NB4 (cell line): ENCODE measurements around the gene ATP6V1C2.

Source experiments
- DNase-seq: peaks from one replicate; pipeline ENCODE4 v3.0.0; 2010; ENCODE audit warnings: low read depth
- H3K4me3 ChIP-seq: one replicate; pipeline ENCODE4 v1.5.1; 2011; ENCODE audit warnings: mild to moderate bottlenecking, low read depth, low read length, moderate library complexity
- MAX ChIP-seq: IDR thresholded peaks from 2 replicates; pipeline ENCODE4 v1.6.1; 2011; ENCODE audit warnings: low read depth, low read length
- MYC ChIP-seq: IDR thresholded peaks from 2 replicates; pipeline ENCODE4 v1.6.1; 2011; ENCODE audit warnings: low read depth, low read length
- POLR2A ChIP-seq: IDR thresholded peaks from 2 replicates; pipeline ENCODE4 v1.6.1; 2011; ENCODE audit warnings: mild to moderate bottlenecking; ENCODE audit not compliant: insufficient read length; ENCODE audit errors: extremely low read depth
- TF ChIP-seq, protein P1 (sequence below): IDR thresholded peaks from one replicate; pipeline ENCODE4 v1.5.1; 2012; ENCODE audit warnings: low read depth, low read length

ATP6V1C2 gene, protein sequence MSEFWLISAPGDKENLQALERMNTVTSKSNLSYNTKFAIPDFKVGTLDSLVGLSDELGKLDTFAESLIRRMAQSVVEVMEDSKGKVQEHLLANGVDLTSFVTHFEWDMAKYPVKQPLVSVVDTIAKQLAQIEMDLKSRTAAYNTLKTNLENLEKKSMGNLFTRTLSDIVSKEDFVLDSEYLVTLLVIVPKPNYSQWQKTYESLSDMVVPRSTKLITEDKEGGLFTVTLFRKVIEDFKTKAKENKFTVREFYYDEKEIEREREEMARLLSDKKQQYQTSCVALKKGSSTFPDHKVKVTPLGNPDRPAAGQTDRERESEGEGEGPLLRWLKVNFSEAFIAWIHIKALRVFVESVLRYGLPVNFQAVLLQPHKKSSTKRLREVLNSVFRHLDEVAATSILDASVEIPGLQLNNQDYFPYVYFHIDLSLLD

GRCh38 chr2:10721396-10722251 is at the start of gene ATP6V1C2:
TSS of gene ATP6V1C2 (plus strand) at chr2:10721630. CDS start at chr2:10722850, 1,220 bp downstream.
- DNase-seq: peak; percentile 54
- TF ChIP-seq, protein P1, sequence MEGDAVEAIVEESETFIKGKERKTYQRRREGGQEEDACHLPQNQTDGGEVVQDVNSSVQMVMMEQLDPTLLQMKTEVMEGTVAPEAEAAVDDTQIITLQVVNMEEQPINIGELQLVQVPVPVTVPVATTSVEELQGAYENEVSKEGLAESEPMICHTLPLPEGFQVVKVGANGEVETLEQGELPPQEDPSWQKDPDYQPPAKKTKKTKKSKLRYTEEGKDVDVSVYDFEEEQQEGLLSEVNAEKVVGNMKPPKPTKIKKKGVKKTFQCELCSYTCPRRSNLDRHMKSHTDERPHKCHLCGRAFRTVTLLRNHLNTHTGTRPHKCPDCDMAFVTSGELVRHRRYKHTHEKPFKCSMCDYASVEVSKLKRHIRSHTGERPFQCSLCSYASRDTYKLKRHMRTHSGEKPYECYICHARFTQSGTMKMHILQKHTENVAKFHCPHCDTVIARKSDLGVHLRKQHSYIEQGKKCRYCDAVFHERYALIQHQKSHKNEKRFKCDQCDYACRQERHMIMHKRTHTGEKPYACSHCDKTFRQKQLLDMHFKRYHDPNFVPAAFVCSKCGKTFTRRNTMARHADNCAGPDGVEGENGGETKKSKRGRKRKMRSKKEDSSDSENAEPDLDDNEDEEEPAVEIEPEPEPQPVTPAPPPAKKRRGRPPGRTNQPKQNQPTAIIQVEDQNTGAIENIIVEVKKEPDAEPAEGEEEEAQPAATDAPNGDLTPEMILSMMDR: no peak
- TF ChIP-seq MAX (no peak), MYC (no peak), POLR2A (no peak)
- H3K4me3 ChIP-seq: peak within 1 kb of the TSS; percentile 32

- no peak for TF ChIP-seq MYC
- TF ChIP-seq MAX: no peak
- no peak for TF ChIP-seq POLR2A
- TF ChIP-seq, protein P1: no peak
- DNase-seq: peak; percentile 47
- no peak overlapping the region for H3K4me3 ChIP-seq
These were observed 46.3 kb upstream of the ATP6V1C2 start for GRCh38 chr2:10675131-10675530.

GRCh38 chr2:10678225-10678624 is 43.2 kb upstream of the ATP6V1C2 start:
- no peak for DNase-seq
- no peak overlapping the region for H3K4me3 ChIP-seq
- TF ChIP-seq, protein P1: peak; percentile 11
- TF ChIP-seq POLR2A (no peak), MYC (no peak), MAX (no peak)

GRCh38 chr2:10680214-10680613 is 41.2 kb upstream of the ATP6V1C2 start:
- DNase-seq: no peak
- no peak for TF ChIP-seq MYC
- TF ChIP-seq POLR2A: no peak
- no peak for TF ChIP-seq MAX
- TF ChIP-seq, protein P1: no peak
- H3K4me3 ChIP-seq: no peak overlapping the region

DNA sequence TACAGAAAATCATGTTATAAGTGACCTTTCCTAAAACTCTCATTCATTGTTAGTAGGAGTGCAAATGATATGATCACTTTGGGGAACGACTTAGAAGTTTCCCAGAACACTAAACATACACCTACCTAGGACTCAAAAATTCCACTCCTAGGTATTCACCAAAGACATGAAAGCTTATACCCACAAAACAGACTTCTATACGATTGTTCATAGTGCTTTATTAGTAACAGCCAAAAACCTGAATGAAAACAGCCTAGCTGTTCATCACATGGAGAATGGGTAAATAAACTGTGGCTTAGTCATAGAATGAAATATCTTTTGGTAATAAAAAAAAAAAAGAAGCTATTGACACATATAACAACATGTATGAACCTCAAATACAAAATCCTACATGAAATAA is 40.5 kb upstream of the ATP6V1C2 start:
- H3K4me3 ChIP-seq: no peak overlapping the region
- TF ChIP-seq MYC (no peak), MAX (no peak), POLR2A (no peak)
- TF ChIP-seq, protein P1: no peak
- no peak for DNase-seq
